ELR (cell line): Measurements from ENCODE around the gene CYP46A1.

Source experiments
- DNase-seq: peaks from one replicate; pipeline ENCODE4 v3.0.0-alpha.2; 2015; ENCODE audit warnings: low read depth

CYP46A1 gene

GRCh38 chr14:99715266-99716000 lies 31.3 kb downstream of the CYP46A1 start:
- DNase-seq, result no peak

- DNase-seq, result no peak
Observed at GRCh38 chr14:99716091-99716849, 32.2 kb downstream of the CYP46A1 start.

- DNase-seq, result no peak
Observed at GRCh38 chr14:99716850-99717681, 33.0 kb downstream of the CYP46A1 start.

- DNase-seq, result no peak
Observed at GRCh38 chr14:99717682-99718013, 33.5 kb downstream of the CYP46A1 start.

- DNase-seq, result no peak
Observed at GRCh38 chr14:99718031-99718810, 34.1 kb downstream of the CYP46A1 start.

- no peak for DNase-seq
Observed at GRCh38 chr14:99718811-99719192, 34.7 kb downstream of the CYP46A1 start.

- no peak for DNase-seq
Observed at GRCh38 chr14:99720941-99721791, 37.1 kb downstream of the CYP46A1 start.

GRCh38 chr14:99721792-99722516 lies 37.9 kb downstream of the CYP46A1 start:
- DNase-seq, result no peak

GRCh38 chr14:99722741-99723140 lies 38.6 kb downstream of the CYP46A1 start:
- DNase-seq, result no peak

GRCh38 chr14:99724196-99724891 lies 40.2 kb downstream of the CYP46A1 start:
- DNase-seq, result no peak

GRCh38 chr14:99724939-99725773 lies 41.1 kb downstream of the CYP46A1 start:
- no peak for DNase-seq

GRCh38 chr14:99725774-99726537 lies 41.9 kb downstream of the CYP46A1 start:
- no peak for DNase-seq

- no peak for DNase-seq
Observed at GRCh38 chr14:99726538-99727095, 42.5 kb downstream of the CYP46A1 start.

- DNase-seq, result no peak
Observed at GRCh38 chr14:99727096-99727870, 43.2 kb downstream of the CYP46A1 start.

GRCh38 chr14:99728231-99728920 lies 44.3 kb downstream of the CYP46A1 start:
- DNase-seq, result no peak

GRCh38 chr14:99728981-99729451 lies 44.9 kb downstream of the CYP46A1 start:
- DNase-seq, result no peak
